ENCODE data around the gene CANT1.

DNA sequence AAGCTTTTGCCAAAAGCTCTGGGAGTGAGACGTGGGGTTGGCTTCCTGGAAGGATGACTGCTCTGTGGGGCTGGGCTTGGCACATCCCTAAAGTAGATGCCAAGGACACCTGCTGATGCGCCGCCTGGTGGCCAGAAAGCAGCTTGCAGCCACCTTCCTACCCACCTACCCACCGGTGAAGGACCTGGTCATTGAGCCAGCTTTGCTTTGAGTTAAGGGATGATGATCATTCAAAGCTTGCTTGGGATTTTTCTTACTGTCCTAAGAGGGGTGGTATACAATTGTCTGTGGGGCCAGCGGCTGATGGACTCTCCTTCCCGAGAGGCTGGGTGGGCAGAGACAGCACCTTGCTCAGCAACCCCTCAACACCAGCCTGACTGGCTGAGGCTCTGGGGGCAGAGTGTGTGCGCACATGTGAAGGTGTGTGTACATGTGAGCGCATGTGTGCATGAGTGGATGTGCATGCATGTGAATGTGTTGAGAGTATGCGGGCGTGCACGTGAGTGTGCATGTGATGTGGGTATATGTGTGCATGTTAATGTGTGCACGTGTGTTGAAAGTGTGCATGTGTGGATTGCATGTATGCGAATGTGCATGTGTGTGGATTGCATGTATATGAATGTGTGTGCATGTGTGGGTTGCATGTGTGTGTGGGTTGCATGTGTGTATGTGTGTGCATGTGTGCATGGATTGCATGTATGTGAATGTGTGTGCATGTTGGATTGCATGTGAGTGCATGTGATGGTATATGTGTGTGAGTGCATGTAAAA lies 33.0 kb upstream of the CANT1 start:
- TF ChIP-seq, protein P1, sequence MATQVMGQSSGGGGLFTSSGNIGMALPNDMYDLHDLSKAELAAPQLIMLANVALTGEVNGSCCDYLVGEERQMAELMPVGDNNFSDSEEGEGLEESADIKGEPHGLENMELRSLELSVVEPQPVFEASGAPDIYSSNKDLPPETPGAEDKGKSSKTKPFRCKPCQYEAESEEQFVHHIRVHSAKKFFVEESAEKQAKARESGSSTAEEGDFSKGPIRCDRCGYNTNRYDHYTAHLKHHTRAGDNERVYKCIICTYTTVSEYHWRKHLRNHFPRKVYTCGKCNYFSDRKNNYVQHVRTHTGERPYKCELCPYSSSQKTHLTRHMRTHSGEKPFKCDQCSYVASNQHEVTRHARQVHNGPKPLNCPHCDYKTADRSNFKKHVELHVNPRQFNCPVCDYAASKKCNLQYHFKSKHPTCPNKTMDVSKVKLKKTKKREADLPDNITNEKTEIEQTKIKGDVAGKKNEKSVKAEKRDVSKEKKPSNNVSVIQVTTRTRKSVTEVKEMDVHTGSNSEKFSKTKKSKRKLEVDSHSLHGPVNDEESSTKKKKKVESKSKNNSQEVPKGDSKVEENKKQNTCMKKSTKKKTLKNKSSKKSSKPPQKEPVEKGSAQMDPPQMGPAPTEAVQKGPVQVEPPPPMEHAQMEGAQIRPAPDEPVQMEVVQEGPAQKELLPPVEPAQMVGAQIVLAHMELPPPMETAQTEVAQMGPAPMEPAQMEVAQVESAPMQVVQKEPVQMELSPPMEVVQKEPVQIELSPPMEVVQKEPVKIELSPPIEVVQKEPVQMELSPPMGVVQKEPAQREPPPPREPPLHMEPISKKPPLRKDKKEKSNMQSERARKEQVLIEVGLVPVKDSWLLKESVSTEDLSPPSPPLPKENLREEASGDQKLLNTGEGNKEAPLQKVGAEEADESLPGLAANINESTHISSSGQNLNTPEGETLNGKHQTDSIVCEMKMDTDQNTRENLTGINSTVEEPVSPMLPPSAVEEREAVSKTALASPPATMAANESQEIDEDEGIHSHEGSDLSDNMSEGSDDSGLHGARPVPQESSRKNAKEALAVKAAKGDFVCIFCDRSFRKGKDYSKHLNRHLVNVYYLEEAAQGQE (IDR thresholded peaks at IDR 0.05; ENCODE audit: insufficient read depth in 1 of 2, low read depth in 2 of 2, low read length in 2 of 2) = no peak
- TF ChIP-seq POLR2AphosphoS5 (IDR thresholded peaks at IDR 0.05; ENCODE audit: low read depth, low read length) = no peak
